Subcutaneous abdominal adipose tissue (tissue), 5 donors: ENCODE data around the gene KDM1A.

Experiments
- H3K27ac ChIP-seq: one replicate; pipeline ENCODE4 v1.7.0; 2013; ENCODE audit warnings: low read depth, mild to moderate bottlenecking, inconsistent platforms, low read length, moderate library complexity
- H3K27me3 ChIP-seq, 5 donors: one replicate each; pipeline ENCODE4 v1.7.0; 2013; ENCODE audit warnings: low read length in 5 of 5, inconsistent platforms in 1 of 5; ENCODE audit not compliant: control insufficient read depth in 5 of 5, insufficient read depth in 4 of 5
- H3K36me3 ChIP-seq, 5 donors: one replicate each; pipeline ENCODE4 v1.7.0; 2013; ENCODE audit warnings: low read length in 5 of 5; ENCODE audit not compliant: control insufficient read depth in 5 of 5, insufficient read depth in 5 of 5
- H3K4me1 ChIP-seq, 5 donors: one replicate each; pipeline ENCODE4 v1.7.0; 2013; ENCODE audit warnings: low read length in 5 of 5, mild to moderate bottlenecking in 3 of 5, moderate library complexity in 1 of 5; ENCODE audit not compliant: control insufficient read depth in 5 of 5, insufficient read depth in 5 of 5
- H3K4me3 ChIP-seq, 5 donors: one replicate each; pipeline ENCODE4 v1.7.0; 2013; ENCODE audit warnings: low read length in 5 of 5, low read depth in 1 of 5
- H3K9ac ChIP-seq, 5 donors: one replicate each; pipeline ENCODE4 v1.7.0; 2013; ENCODE audit warnings: low read length in 5 of 5, mild to moderate bottlenecking in 4 of 5, moderate library complexity in 3 of 5
- H3K9me3 ChIP-seq, 5 donors: one replicate each; pipeline ENCODE4 v1.7.0; 2013; ENCODE audit warnings: low read length in 5 of 5; ENCODE audit not compliant: control insufficient read depth in 5 of 5
- donor health status: healthy.
- donor health status: healthy.
- donor health status: healthy.
- donor health status: healthy.
- donor health status: healthy.

The KDM1A gene

GRCh38 chr1:23062271-23062670 lies 43.0 kb downstream of the KDM1A start:
- Histone ChIP-seq H3K9me3 (no peaks in the 10 kb centered on the region), H3K9ac (no peak overlapping the region), H3K4me3 (no peak overlapping the region), H3K27ac (no peak overlapping the region), H3K4me1 (no peaks in the 10 kb centered on the region), H3K36me3 (peaks cover 42 to 76% (median 51%) of the 10 kb centered on the region in 5 donors), H3K27me3 (no peaks in the 10 kb centered on the region)

GRCh38 chr1:23065385-23065784 lies 46.1 kb downstream of the KDM1A start:
- Histone ChIP-seq H3K4me1 (no peaks in the 10 kb centered on the region), H3K27me3 (no peaks in the 10 kb centered on the region), H3K27ac (no peak overlapping the region), H3K36me3 (peaks cover 42 to 74% (median 42%) of the 10 kb centered on the region in 5 donors), H3K4me3 (no peak overlapping the region), H3K9ac (no peak overlapping the region), H3K9me3 (no peaks in the 10 kb centered on the region)

- no peak overlapping the region for H3K9ac ChIP-seq
- H3K36me3 ChIP-seq, result peaks cover 39 to 71% (median 46%) of the 10 kb centered on the region in 5 donors
- H3K9me3 ChIP-seq, result no peaks in the 10 kb centered on the region
- H3K27ac ChIP-seq, result no peak overlapping the region
- H3K4me3 ChIP-seq, result no peak overlapping the region
- no peaks in the 10 kb centered on the region for H3K4me1 ChIP-seq
- no peaks in the 10 kb centered on the region for H3K27me3 ChIP-seq
These were observed 46.8 kb downstream of the KDM1A start for GRCh38 chr1:23066075-23066474.

- Histone ChIP-seq H3K27ac (no peak overlapping the region), H3K36me3 (peaks cover 48 to 76% (median 56%) of the 10 kb centered on the region in 5 donors), H3K4me3 (no peak overlapping the region), H3K9me3 (no peaks in the 10 kb centered on the region), H3K27me3 (no peaks in the 10 kb centered on the region), H3K4me1 (no peaks in the 10 kb centered on the region), H3K9ac (no peak overlapping the region)
These were observed 49.9 kb downstream of the KDM1A start for GRCh38 chr1:23069149-23069548.

- no peaks in the 10 kb centered on the region for H3K4me1 ChIP-seq
- H3K36me3 ChIP-seq, result peaks cover 43 to 73% (median 55%) of the 10 kb centered on the region in 5 donors
- H3K4me3 ChIP-seq, result no peak overlapping the region
- no peaks in the 10 kb centered on the region for H3K27me3 ChIP-seq
- no peaks in the 10 kb centered on the region for H3K9me3 ChIP-seq
- H3K9ac ChIP-seq, result no peak overlapping the region
- no peak overlapping the region for H3K27ac ChIP-seq
These were observed 50.4 kb downstream of the KDM1A start for GRCh38 chr1:23069675-23070074.

- Histone ChIP-seq H3K9ac (no peak overlapping the region), H3K4me1 (no peaks in the 10 kb centered on the region)
These were observed 54.7 kb downstream of the KDM1A start for GRCh38 chr1:23074012-23074411.

GRCh38 chr1:23079025-23079424 lies 59.8 kb downstream of the KDM1A start:
- Histone ChIP-seq H3K4me1 (peaks cover 2 to 5% (median 4%) of the 10 kb centered on the region in 5 donors), H3K27ac (no peak overlapping the region), H3K9ac (no peak overlapping the region), H3K36me3 (peaks cover 24 to 69% (median 65%) of the 10 kb centered on the region in 5 donors), H3K27me3 (no peaks in the 10 kb centered on the region), H3K4me3 (no peak overlapping the region), H3K9me3 (no peaks in the 10 kb centered on the region)

More at GRCh38 chr1:23074012-23074411, 54.7 kb downstream of the KDM1A start:
- Histone ChIP-seq H3K27ac (no peak overlapping the region), H3K4me3 (no peak overlapping the region), H3K9me3 (no peaks in the 10 kb centered on the region), H3K36me3 (peaks cover 41 to 64% (median 59%) of the 10 kb centered on the region in 5 donors), H3K27me3 (no peaks in the 10 kb centered on the region)

GRCh38 chr1:23080885-23081284 lies 61.6 kb downstream of the KDM1A start:
- peaks cover 24 to 84% (median 79%) of the 10 kb centered on the region in 5 donors for H3K36me3 ChIP-seq
- no peak overlapping the region for H3K9ac ChIP-seq
- H3K4me1 ChIP-seq, result peaks cover 2 to 8% (median 7%) of the 10 kb centered on the region in 5 donors
- no peaks in the 10 kb centered on the region for H3K27me3 ChIP-seq
- H3K4me3 ChIP-seq, result no peak overlapping the region
- H3K9me3 ChIP-seq, result no peaks in the 10 kb centered on the region
- no peak overlapping the region for H3K27ac ChIP-seq

GRCh38 chr1:23081376-23081775 lies 62.1 kb downstream of the KDM1A start:
- H3K4me1 ChIP-seq, result peaks cover 2 to 8% (median 7%) of the 10 kb centered on the region in 5 donors
- peaks cover 24 to 89% (median 83%) of the 10 kb centered on the region in 5 donors for H3K36me3 ChIP-seq
- no peak overlapping the region for H3K4me3 ChIP-seq

GRCh38 chr1:23083714-23084480 lies 64.6 kb downstream of the KDM1A start:
- no peaks in the 10 kb centered on the region for H3K27me3 ChIP-seq
- H3K9ac ChIP-seq, result no peak overlapping the region
- peaks cover 14 to 93% (median 90%) of the 10 kb centered on the region in 5 donors for H3K36me3 ChIP-seq
- no peak overlapping the region for H3K27ac ChIP-seq
- no peak overlapping the region for H3K4me3 ChIP-seq
- no peaks in the 10 kb centered on the region for H3K9me3 ChIP-seq
- peaks cover 2 to 8% (median 7%) of the 10 kb centered on the region in 5 donors for H3K4me1 ChIP-seq

More at GRCh38 chr1:23081376-23081775, 62.1 kb downstream of the KDM1A start:
- H3K9me3 ChIP-seq, result no peaks in the 10 kb centered on the region
- H3K27ac ChIP-seq, result no peak overlapping the region
- no peaks in the 10 kb centered on the region for H3K27me3 ChIP-seq
- H3K9ac ChIP-seq, result no peak overlapping the region
